B cell (primary cell): ENCODE measurements around the gene TNFSF4.

Experiments
- EZH2 ChIP-seq: IDR thresholded peaks from 2 replicates; pipeline ENCODE4 v1.6.1; 2012; ENCODE audit warnings: borderline replicate concordance, low read depth, mild to moderate bottlenecking, moderate library complexity, low read length; ENCODE audit not compliant: insufficient read depth, poor library complexity, severe bottlenecking
- TF ChIP-seq, protein P1 (sequence below): fragments of 200-600 bp; IDR thresholded peaks from one replicate; pipeline ENCODE4 v1.8.0; 2022; ENCODE audit warnings: antibody characterized with exemption, mild to moderate bottlenecking

DNA sequence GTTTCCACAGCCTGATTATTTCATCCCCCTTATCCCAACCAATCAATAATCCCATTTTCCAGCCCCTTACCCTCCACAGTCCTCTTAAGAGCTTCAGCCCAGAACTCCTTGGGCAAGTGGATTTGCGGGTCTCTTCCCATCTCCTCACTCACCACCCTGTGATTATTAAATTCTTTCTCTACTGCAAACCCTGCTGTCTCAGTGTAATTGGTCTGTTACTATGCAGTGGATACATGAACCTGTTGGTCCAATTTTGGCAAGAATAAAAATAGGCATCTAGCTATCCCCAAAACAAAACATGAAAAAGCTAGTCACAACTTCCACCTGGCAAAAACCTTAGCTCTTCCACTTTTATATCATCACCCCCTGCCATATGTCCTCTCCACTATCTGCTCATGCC lies 36.2 kb upstream of the TNFSF4 start:
- TF ChIP-seq, protein P1, sequence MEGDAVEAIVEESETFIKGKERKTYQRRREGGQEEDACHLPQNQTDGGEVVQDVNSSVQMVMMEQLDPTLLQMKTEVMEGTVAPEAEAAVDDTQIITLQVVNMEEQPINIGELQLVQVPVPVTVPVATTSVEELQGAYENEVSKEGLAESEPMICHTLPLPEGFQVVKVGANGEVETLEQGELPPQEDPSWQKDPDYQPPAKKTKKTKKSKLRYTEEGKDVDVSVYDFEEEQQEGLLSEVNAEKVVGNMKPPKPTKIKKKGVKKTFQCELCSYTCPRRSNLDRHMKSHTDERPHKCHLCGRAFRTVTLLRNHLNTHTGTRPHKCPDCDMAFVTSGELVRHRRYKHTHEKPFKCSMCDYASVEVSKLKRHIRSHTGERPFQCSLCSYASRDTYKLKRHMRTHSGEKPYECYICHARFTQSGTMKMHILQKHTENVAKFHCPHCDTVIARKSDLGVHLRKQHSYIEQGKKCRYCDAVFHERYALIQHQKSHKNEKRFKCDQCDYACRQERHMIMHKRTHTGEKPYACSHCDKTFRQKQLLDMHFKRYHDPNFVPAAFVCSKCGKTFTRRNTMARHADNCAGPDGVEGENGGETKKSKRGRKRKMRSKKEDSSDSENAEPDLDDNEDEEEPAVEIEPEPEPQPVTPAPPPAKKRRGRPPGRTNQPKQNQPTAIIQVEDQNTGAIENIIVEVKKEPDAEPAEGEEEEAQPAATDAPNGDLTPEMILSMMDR: no peak
- no peak for TF ChIP-seq EZH2
